Measurements from ENCODE around the gene APOD. TPM values are rescaled to one million over a fixed set of nuclear protein-coding genes. Genes with fewer than 3 reads are reported as not detected.

The APOD gene
- total and polyA plus RNA-seq, 9 of the 15 experiments (the other 6 are each of a cell fraction or from before 2014, with no cell fraction given) = 0.18 to 0.50 (median 0.35) TPM; not detected in 1

DNA sequence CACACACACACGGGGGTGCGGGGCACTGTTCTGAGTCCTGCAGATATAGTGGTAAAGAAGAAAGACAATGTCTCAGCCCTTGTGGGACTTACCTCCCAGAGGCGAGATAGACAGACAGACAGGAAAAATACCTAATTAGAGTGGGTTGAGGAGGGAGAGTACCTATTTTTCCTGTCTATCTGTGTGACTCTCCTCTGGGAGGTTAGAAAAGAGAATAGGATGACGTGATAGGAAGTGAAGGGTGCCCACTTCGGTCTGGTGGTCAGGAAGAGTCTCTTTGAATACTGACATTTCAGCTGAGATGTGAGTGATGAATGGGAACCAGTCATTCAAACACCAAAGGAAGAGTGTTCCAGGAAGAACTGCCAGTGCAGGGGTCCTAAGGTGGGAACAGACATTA, 4.1 kb upstream of the APOD start:
- no peak overlapping the region for H2AFZ ChIP-seq (ENCODE audit: low read depth, low read length)
- TF ChIP-seq KAT8 (IDR thresholded peaks at IDR 0.05; ENCODE audit: low read depth) = no peak
- no peak for TF ChIP-seq ZNF76 (CRISPR knock-in tag; IDR thresholded peaks at IDR 0.05; ENCODE audit: borderline replicate concordance)
- TF ChIP-seq ZKSCAN1 (IDR thresholded peaks at IDR 0.05; ENCODE audit: low read depth, low read length) = no peak
- no peak for TF ChIP-seq TCF3 (CRISPR knock-in tag; IDR thresholded peaks at IDR 0.05)
- no peak for TF ChIP-seq SRSF3 (IDR thresholded peaks at IDR 0.05; ENCODE audit: insufficient read depth, low read length)
- TF ChIP-seq MAZ (CRISPR knock-in tag; conservative IDR thresholded peaks at IDR 0.05 in 1 of 2, IDR thresholded peaks at IDR 0.05 in 1 of 2) = no peak
- no peak for TF ChIP-seq TCFL5 (CRISPR knock-in tag; conservative IDR thresholded peaks at IDR 0.05)
- TF ChIP-seq CREBBP (IDR thresholded peaks at IDR 0.05; ENCODE audit: low read depth, low read length) = no peak
- no peak for TF ChIP-seq MTF1 (CRISPR knock-in tag; IDR thresholded peaks at IDR 0.05; ENCODE audit: borderline replicate concordance)
- no peak for TF ChIP-seq ELF4 (CRISPR knock-in tag; IDR thresholded peaks at IDR 0.05)
- H3K79me2 ChIP-seq (ENCODE audit: control insufficient read depth, insufficient read depth, low read length) = no peaks in the 10 kb centered on the region
- H3K4me3 ChIP-seq = no peak overlapping the region
- no peak overlapping the region for H3K27ac ChIP-seq (ENCODE audit: extremely low read depth, low read depth, low read length)
- DNase-seq (ENCODE audit: extremely low read depth in 1 of 4, low spot score in 3 of 4) = no peak
- peaks cover 10 to 19% of the 10 kb centered on the region in 2 experiments; a peak in 3 of 5 replicates for H3K27me3 ChIP-seq (ENCODE audit: control insufficient read depth in 2 of 2, insufficient read depth in 2 of 2, low read length in 2 of 2)
- no TSS peak for BruUV-seq (replicated peaks)
- H4K20me1 ChIP-seq (replicated peaks; ENCODE audit: control insufficient read depth, insufficient read depth, low read length) = no peaks in the 10 kb centered on the region
- H3K4me2 ChIP-seq (ENCODE audit: insufficient read depth, low read length) = no peak overlapping the region
- in situ Hi-C loops (cut with MboI) (no loop called here), intact Hi-C loops (cut with micrococcal nuclease) (no loop called here)
- H3K4me1 ChIP-seq (replicated peaks in 1 of 2; ENCODE audit: control insufficient read depth in 2 of 2, insufficient read depth in 2 of 2, low read length in 2 of 2) = peaks cover 0 to 16% of the 10 kb centered on the region in 2 experiments; a peak in 4 of 5 replicates
- H3K36me3 ChIP-seq (ENCODE audit: control insufficient read depth, insufficient read depth, low read length) = no peaks in the 10 kb centered on the region
- ATAC-seq = no peak
- 5% methylated on average over 5 of the region's 5 CpGs for WGBS (ENCODE audit: insufficient coverage, low coverage, missing lambda C conversion rate)
- H3K9me1 ChIP-seq (ENCODE audit: control insufficient read depth, insufficient read depth, low read length) = peaks cover 4% of the 10 kb centered on the region
- CTCF ChIA-PET (ENCODE audit: low intra/inter-chr PET ratio) = no interaction called here
- no peak for FAIRE-seq
- H3K9ac ChIP-seq (ENCODE audit: insufficient read depth in 1 of 2, low read depth in 2 of 2, low read length in 2 of 2) = no peak overlapping the region
- POLR2A ChIA-PET = no interaction called here
- peaks cover 3% of the 10 kb centered on the region; the same call in 1 of the 2 replicates for H3K9me3 ChIP-seq (replicated peaks; ENCODE audit: control insufficient read depth, insufficient read depth, low read depth, low read length)
